Measurements from ENCODE around the gene NLRP12. TPM values are rescaled to one million over a fixed set of nuclear protein-coding genes. Genes with fewer than 3 reads are reported as not detected.
A peak's percentile ranks its signal among the peaks of the same experiment; 100 is the strongest.

NLRP12 gene
- total and polyA plus RNA-seq, 7 donors = 0.04 to 0.44 (median 0.17) TPM

- intact Hi-C loops (cut with DNase I) = loop anchor here in 1 of 2 donors (10.0 kb wide), 1 partner anchor 215 kb away; no protein-coding TSS in a partner anchor
- no peak for TF ChIP-seq CTCF (IDR thresholded peaks at IDR 0.05)
- Histone ChIP-seq H3K9me3 (no peaks in the 10 kb centered on the region), H3K27me3 (ENCODE audit: insufficient read depth in 3 of 3, low read length in 2 of 3) (no peaks in the 10 kb centered on the region), H3K4me3 (peak overlapping the region; percentile 28), H3K36me3 (ENCODE audit: insufficient read depth in 1 of 2, low read depth in 1 of 2) (no peaks in the 10 kb centered on the region), H3K4me1 (no peaks in the 10 kb centered on the region), H3K27ac (no peak overlapping the region)
- ATAC-seq (no peak), DNase-seq (no peak)
- 70 to 75% (median 72%) methylated on average over 27 to 28 of the region's 28 CpGs for whole genome bisulfite sequencing, 3 donors
Observed at GRCh38 chr19:53809518-53810186, 14.5 kb downstream of the NLRP12 start.

GRCh38 chr19:53808710-53809125 lies 15.4 kb downstream of the NLRP12 start:
- no peaks in the 10 kb centered on the region for H3K36me3 ChIP-seq (ENCODE audit: insufficient read depth in 1 of 2, low read depth in 1 of 2)
- no peak overlapping the region for H3K27ac ChIP-seq
- no peaks in the 10 kb centered on the region for H3K9me3 ChIP-seq
- no peak overlapping the region for H3K4me3 ChIP-seq
- DNase-seq = no peak
- ATAC-seq = no peak
- intact Hi-C loops (cut with DNase I) = no loop called here
- WGBS, 3 donors = 16 to 24% (median 17%) methylated on average over 5 of the region's 5 CpGs
- no peak for TF ChIP-seq CTCF (IDR thresholded peaks at IDR 0.05)
- no peaks in the 10 kb centered on the region for H3K27me3 ChIP-seq (ENCODE audit: insufficient read depth in 3 of 3, low read length in 2 of 3)
- H3K4me1 ChIP-seq = no peaks in the 10 kb centered on the region

- WGBS, 3 donors = 86 to 88% (median 87%) methylated on average over 9 of the region's 9 CpGs
Observed at GRCh38 chr19:53801257-53801656, 22.9 kb downstream of the NLRP12 start.

GRCh38 chr19:53795019-53795418 lies 29.1 kb downstream of the NLRP12 start:
- intact Hi-C loops (cut with DNase I) = no loop called here
- no peak overlapping the region for H3K4me3 ChIP-seq
- DNase-seq (no peak), ATAC-seq (no peak)
- WGBS, 3 donors = 59 to 67% (median 64%) methylated on average over 4 of the region's 4 CpGs
- no peak overlapping the region for H3K27ac ChIP-seq
- no peaks in the 10 kb centered on the region for H3K9me3 ChIP-seq
- no peaks in the 10 kb centered on the region for H3K4me1 ChIP-seq
- no peaks in the 10 kb centered on the region for H3K36me3 ChIP-seq (ENCODE audit: insufficient read depth in 1 of 2, low read depth in 1 of 2)
- TF ChIP-seq CTCF (IDR thresholded peaks at IDR 0.05) = no peak
- no peaks in the 10 kb centered on the region for H3K27me3 ChIP-seq (ENCODE audit: insufficient read depth in 3 of 3, low read length in 2 of 3)

More at GRCh38 chr19:53801257-53801656, 22.9 kb downstream of the NLRP12 start:
- intact Hi-C loops (cut with DNase I) = no loop called here
- Histone ChIP-seq H3K9me3 (no peaks in the 10 kb centered on the region), H3K4me1 (no peaks in the 10 kb centered on the region), H3K36me3 (ENCODE audit: insufficient read depth in 1 of 2, low read depth in 1 of 2) (no peaks in the 10 kb centered on the region), H3K27me3 (ENCODE audit: insufficient read depth in 3 of 3, low read length in 2 of 3) (no peaks in the 10 kb centered on the region), H3K4me3 (no peak overlapping the region), H3K27ac (no peak overlapping the region)
- no peak for TF ChIP-seq CTCF (IDR thresholded peaks at IDR 0.05)
- DNase-seq = no peak
- no peak for ATAC-seq

Measured in psoas muscle (tissue), 8 donors.